Right lobe of liver (tissue), 4 donors: ENCODE measurements around the gene LRRC37B.

Experiments used
- POLR2A ChIP-seq: fragments of 450-650 bp; IDR thresholded peaks from one replicate; pipeline ENCODE4 v1.6.1; 2017; ENCODE audit warnings: antibody characterized with exemption, mild to moderate bottlenecking
- TF ChIP-seq, protein P1 (sequence below), 4 donors: fragments of 200-600 bp in 3 of 4; fragments of 450-650 bp in 1 of 4; IDR thresholded peaks; one replicate each; pipeline versions ENCODE4 v1.5.1 to v1.8.0; 2016 to 2022; ENCODE audit warnings: antibody characterized with exemption in 4 of 4, mild to moderate bottlenecking in 2 of 4
- donor health status: DM: no; HTN: no; CAD: no.
- donor health status: DM: no; HTN: no; CAD: no.
- donor health status: DM: no; HTN: yes; CAD: no.

DNA sequence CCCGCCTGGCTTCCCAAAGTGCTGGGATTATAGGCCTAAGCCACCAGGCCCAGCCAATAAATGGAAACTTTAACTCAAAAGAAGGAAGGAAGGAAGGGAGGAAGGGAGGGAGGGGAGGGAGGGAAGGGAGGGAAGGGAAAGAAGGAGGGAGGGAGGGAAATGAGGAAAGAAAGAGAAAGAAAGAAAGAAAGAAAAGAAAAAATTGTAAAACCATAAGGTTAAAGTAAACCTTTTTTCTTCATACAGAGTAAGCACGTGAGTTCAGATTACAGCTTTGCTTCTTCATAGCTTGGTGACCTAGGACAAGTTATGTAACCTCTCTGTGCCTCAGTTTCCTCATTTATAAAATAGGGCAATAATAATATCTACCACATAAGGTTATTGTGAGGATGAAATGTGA is 26.0 kb downstream of the LRRC37B start:
- TF ChIP-seq, protein P1, sequence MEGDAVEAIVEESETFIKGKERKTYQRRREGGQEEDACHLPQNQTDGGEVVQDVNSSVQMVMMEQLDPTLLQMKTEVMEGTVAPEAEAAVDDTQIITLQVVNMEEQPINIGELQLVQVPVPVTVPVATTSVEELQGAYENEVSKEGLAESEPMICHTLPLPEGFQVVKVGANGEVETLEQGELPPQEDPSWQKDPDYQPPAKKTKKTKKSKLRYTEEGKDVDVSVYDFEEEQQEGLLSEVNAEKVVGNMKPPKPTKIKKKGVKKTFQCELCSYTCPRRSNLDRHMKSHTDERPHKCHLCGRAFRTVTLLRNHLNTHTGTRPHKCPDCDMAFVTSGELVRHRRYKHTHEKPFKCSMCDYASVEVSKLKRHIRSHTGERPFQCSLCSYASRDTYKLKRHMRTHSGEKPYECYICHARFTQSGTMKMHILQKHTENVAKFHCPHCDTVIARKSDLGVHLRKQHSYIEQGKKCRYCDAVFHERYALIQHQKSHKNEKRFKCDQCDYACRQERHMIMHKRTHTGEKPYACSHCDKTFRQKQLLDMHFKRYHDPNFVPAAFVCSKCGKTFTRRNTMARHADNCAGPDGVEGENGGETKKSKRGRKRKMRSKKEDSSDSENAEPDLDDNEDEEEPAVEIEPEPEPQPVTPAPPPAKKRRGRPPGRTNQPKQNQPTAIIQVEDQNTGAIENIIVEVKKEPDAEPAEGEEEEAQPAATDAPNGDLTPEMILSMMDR (IDR thresholded peaks at IDR 0.05), result no peak
- no peak for TF ChIP-seq POLR2A
